ENCODE measurements around the gene CTNNA3.

CTNNA3 gene

DNA sequence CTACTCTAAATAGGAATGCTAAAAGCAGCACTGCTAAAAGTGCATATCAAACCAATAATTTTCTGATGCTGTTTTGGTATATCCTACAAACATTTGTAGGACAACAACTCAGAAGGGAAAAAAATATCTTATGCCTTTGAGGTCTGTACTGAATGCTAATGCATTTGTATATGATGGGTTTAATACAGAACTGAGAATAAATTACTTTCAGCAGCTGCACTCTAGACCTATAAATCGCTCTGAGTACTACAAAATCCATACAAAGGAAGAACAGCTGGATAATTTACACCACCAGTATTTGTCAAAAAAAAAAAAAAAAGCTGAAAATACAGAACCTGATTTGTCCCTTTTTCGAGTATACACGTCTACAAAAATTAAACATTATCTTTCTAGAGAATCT, 426.2 kb downstream of the CTNNA3 start:
- Histone ChIP-seq H3K27me3 (ENCODE audit: low read length) (no peaks in the 10 kb centered on the region), H3K36me3 (ENCODE audit: low read length) (no peaks in the 10 kb centered on the region), H3K9me2 (replicated peaks; ENCODE audit: insufficient read depth, low read length) (no peaks in the 10 kb centered on the region), H3F3A (ENCODE audit: insufficient read depth) (no peaks in the 10 kb centered on the region), H3K4me2 (ENCODE audit: low read depth, low read length, poor library complexity, severe bottlenecking) (no peak overlapping the region), H4K20me1 (ENCODE audit: low read depth, low read length) (no peaks in the 10 kb centered on the region), H3K27ac (ENCODE audit: low read depth, low read length) (no peak overlapping the region), H3K9ac (ENCODE audit: low read length) (no peak overlapping the region), H3K79me2 (ENCODE audit: insufficient read depth, low read length) (no peaks in the 10 kb centered on the region), H2AFZ (ENCODE audit: low read depth, low read length, severe bottlenecking) (no peak overlapping the region), H3K9me3 (ENCODE audit: insufficient read depth, low read length) (no peaks in the 10 kb centered on the region), H3K4me3 (ENCODE audit: insufficient read depth, low read length, poor library complexity, severe bottlenecking) (no peak overlapping the region)
- no peak for TF ChIP-seq EZH2phosphoT487 (conservative IDR thresholded peaks at IDR 0.05; ENCODE audit: low read length)
- TF ChIP-seq, protein P1, sequence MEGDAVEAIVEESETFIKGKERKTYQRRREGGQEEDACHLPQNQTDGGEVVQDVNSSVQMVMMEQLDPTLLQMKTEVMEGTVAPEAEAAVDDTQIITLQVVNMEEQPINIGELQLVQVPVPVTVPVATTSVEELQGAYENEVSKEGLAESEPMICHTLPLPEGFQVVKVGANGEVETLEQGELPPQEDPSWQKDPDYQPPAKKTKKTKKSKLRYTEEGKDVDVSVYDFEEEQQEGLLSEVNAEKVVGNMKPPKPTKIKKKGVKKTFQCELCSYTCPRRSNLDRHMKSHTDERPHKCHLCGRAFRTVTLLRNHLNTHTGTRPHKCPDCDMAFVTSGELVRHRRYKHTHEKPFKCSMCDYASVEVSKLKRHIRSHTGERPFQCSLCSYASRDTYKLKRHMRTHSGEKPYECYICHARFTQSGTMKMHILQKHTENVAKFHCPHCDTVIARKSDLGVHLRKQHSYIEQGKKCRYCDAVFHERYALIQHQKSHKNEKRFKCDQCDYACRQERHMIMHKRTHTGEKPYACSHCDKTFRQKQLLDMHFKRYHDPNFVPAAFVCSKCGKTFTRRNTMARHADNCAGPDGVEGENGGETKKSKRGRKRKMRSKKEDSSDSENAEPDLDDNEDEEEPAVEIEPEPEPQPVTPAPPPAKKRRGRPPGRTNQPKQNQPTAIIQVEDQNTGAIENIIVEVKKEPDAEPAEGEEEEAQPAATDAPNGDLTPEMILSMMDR (IDR thresholded peaks at IDR 0.05; ENCODE audit: insufficient read depth, low read length, poor library complexity, severe bottlenecking) = no peak

DNA sequence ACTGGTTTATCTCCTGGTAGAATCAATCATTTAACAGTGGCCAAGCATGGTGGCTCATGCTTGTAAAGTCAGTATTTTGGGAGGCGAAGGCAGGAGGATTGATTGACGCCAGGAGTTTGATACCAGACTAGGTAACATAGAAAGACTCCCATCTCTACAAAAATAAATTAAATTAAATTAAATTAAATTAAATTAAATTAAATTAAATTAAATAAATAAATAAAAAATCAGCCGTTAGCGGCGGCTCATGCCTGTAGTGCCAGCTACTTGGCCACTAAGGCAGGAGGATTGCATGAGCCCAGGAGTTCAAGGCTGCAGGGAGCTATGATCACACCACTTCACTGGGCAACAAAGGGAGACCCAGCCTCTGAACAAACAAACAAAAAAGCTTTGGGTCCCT, 427.8 kb downstream of the CTNNA3 start:
- H3K4me2 ChIP-seq (ENCODE audit: low read depth, low read length, poor library complexity, severe bottlenecking) = no peak overlapping the region
- H4K20me1 ChIP-seq (ENCODE audit: low read depth, low read length) = no peaks in the 10 kb centered on the region
- H3K79me2 ChIP-seq (ENCODE audit: insufficient read depth, low read length) = no peaks in the 10 kb centered on the region

DNA sequence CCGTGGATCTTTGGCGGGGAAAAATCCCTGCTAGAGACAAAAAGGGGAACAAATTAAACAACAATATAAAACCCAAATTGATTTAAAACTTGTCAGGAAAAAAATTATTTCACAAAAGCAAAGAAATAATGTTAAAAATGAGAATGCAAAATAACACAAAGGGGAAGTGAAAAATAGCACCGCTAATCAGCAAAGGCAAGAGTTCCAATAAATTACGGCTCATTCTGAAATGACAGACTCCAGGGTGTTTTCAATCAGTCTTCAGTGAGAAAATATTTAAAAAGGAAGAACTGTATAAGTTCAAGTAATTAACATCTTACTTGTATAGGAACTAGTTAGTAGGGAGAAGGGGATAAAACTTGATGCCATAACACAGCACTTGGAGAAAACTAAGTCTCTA, 433.3 kb downstream of the CTNNA3 start:
- H3K4me2 ChIP-seq (ENCODE audit: low read depth, low read length, poor library complexity, severe bottlenecking) = no peak overlapping the region
- H3K9ac ChIP-seq (ENCODE audit: low read length) = no peak overlapping the region
- H3K9me2 ChIP-seq (replicated peaks; ENCODE audit: insufficient read depth, low read length) = no peaks in the 10 kb centered on the region
- TF ChIP-seq, protein P1 (IDR thresholded peaks at IDR 0.05; ENCODE audit: insufficient read depth, low read length, poor library complexity, severe bottlenecking) = no peak
- no peak for TF ChIP-seq EZH2phosphoT487 (conservative IDR thresholded peaks at IDR 0.05; ENCODE audit: low read length)
- H3K79me2 ChIP-seq (ENCODE audit: insufficient read depth, low read length) = no peaks in the 10 kb centered on the region
- H3F3A ChIP-seq (ENCODE audit: insufficient read depth) = no peaks in the 10 kb centered on the region
- H2AFZ ChIP-seq (ENCODE audit: low read depth, low read length, severe bottlenecking) = no peak overlapping the region
- no peaks in the 10 kb centered on the region for H4K20me1 ChIP-seq (ENCODE audit: low read depth, low read length)
- H3K27ac ChIP-seq (ENCODE audit: low read depth, low read length) = no peak overlapping the region
- H3K4me3 ChIP-seq (ENCODE audit: insufficient read depth, low read length, poor library complexity, severe bottlenecking) = no peak overlapping the region
- no peaks in the 10 kb centered on the region for H3K36me3 ChIP-seq (ENCODE audit: low read length)
- no peaks in the 10 kb centered on the region for H3K9me3 ChIP-seq (ENCODE audit: insufficient read depth, low read length)
- H3K27me3 ChIP-seq (ENCODE audit: low read length) = no peaks in the 10 kb centered on the region

More for the DNA sequence above, 427.8 kb downstream of the CTNNA3 start:
- Histone ChIP-seq H2AFZ (ENCODE audit: low read depth, low read length, severe bottlenecking) (no peak overlapping the region), H3F3A (ENCODE audit: insufficient read depth) (no peaks in the 10 kb centered on the region), H3K9me3 (ENCODE audit: insufficient read depth, low read length) (no peaks in the 10 kb centered on the region), H3K4me3 (ENCODE audit: insufficient read depth, low read length, poor library complexity, severe bottlenecking) (no peak overlapping the region), H3K9me2 (replicated peaks; ENCODE audit: insufficient read depth, low read length) (no peaks in the 10 kb centered on the region), H3K27me3 (ENCODE audit: low read length) (no peaks in the 10 kb centered on the region), H3K36me3 (ENCODE audit: low read length) (no peaks in the 10 kb centered on the region), H3K27ac (ENCODE audit: low read depth, low read length) (no peak overlapping the region), H3K9ac (ENCODE audit: low read length) (no peak overlapping the region)
- TF ChIP-seq, protein P1 (IDR thresholded peaks at IDR 0.05; ENCODE audit: insufficient read depth, low read length, poor library complexity, severe bottlenecking) = no peak
- no peak for TF ChIP-seq EZH2phosphoT487 (conservative IDR thresholded peaks at IDR 0.05; ENCODE audit: low read length)
